ENCODE results near the gene FN3K.

Gene FN3K

DNA sequence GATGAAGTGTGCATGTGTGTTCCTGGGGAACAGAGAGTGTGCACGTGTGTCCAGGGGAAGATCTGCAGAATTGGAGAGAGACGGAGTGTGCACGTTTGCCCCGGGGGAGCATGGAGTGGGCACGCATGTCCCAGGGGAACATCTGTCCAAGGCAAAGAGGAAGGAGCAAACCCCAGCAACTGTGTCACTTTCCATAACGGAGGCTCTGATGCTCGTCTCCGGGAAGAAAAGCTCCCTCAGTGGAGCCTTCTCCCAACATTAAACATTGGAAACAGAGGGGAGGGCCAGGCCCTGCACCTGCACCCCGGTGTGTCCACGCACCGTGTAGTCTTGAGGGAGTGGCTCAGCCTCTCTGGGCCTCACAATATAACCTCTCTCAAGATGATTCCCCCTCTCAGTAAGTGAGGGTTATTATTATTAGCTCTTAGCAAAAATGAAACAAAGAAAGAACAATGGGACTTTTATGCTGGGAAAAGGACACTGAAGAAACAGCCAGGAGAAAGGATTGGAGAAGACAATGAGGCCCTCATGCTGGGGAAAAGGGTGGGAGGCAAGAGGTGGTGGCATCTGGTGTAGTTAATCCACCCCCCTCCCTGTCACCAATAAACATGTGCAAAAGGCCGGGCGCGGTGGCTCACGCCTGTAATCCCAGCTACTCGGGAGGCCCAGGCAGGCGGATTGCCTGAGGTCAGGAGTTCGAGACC is 44.5 kb upstream of the FN3K start:
- TF ChIP-seq POLR2AphosphoS5 (IDR thresholded peaks at IDR 0.05; ENCODE audit: low read depth, low read length) (no peak), FOXP2 (optimal IDR thresholded peaks at IDR 0.05; ENCODE audit: borderline replicate concordance, extremely low read depth, extremely low read length, insufficient read depth) (no peak), SIN3A (IDR thresholded peaks at IDR 0.05; ENCODE audit: borderline replicate concordance, insufficient read depth, low read length) (no peak), TAF1 (IDR thresholded peaks at IDR 0.05; ENCODE audit: borderline replicate concordance, insufficient read depth, low read length) (no peak)
- TF ChIP-seq, protein P1, sequence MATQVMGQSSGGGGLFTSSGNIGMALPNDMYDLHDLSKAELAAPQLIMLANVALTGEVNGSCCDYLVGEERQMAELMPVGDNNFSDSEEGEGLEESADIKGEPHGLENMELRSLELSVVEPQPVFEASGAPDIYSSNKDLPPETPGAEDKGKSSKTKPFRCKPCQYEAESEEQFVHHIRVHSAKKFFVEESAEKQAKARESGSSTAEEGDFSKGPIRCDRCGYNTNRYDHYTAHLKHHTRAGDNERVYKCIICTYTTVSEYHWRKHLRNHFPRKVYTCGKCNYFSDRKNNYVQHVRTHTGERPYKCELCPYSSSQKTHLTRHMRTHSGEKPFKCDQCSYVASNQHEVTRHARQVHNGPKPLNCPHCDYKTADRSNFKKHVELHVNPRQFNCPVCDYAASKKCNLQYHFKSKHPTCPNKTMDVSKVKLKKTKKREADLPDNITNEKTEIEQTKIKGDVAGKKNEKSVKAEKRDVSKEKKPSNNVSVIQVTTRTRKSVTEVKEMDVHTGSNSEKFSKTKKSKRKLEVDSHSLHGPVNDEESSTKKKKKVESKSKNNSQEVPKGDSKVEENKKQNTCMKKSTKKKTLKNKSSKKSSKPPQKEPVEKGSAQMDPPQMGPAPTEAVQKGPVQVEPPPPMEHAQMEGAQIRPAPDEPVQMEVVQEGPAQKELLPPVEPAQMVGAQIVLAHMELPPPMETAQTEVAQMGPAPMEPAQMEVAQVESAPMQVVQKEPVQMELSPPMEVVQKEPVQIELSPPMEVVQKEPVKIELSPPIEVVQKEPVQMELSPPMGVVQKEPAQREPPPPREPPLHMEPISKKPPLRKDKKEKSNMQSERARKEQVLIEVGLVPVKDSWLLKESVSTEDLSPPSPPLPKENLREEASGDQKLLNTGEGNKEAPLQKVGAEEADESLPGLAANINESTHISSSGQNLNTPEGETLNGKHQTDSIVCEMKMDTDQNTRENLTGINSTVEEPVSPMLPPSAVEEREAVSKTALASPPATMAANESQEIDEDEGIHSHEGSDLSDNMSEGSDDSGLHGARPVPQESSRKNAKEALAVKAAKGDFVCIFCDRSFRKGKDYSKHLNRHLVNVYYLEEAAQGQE (IDR thresholded peaks at IDR 0.05; ENCODE audit: insufficient read depth in 1 of 2, low read depth in 2 of 2, low read length in 2 of 2): no peak

DNA sequence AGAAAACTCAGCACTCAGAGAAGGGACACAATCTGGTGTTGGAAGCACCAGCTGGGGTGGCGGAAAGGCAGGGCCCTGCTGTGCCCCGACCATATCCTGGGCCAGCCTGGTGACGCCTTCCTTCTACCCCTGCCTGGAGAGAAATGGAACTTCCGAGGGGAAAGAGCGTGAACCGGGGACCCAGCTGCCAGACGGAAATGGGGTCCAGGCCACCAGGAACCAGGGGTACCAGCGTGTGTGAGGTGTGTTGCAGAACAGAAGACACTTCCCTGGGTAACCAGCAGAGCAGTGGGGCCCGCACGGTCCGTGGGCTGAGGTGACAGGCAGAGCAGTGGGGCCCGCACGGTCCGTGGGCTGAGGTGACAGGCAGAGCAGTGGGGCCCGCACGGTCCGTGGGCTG is 43.7 kb upstream of the FN3K start:
- TF ChIP-seq SIN3A (IDR thresholded peaks at IDR 0.05; ENCODE audit: borderline replicate concordance, insufficient read depth, low read length): no peak
- no peak for TF ChIP-seq TAF1 (IDR thresholded peaks at IDR 0.05; ENCODE audit: borderline replicate concordance, insufficient read depth, low read length)
- TF ChIP-seq, protein P1 (IDR thresholded peaks at IDR 0.05; ENCODE audit: insufficient read depth in 1 of 2, low read depth in 2 of 2, low read length in 2 of 2): no peak
- no peak for TF ChIP-seq FOXP2 (optimal IDR thresholded peaks at IDR 0.05; ENCODE audit: borderline replicate concordance, extremely low read depth, extremely low read length, insufficient read depth)
- no peak for TF ChIP-seq POLR2AphosphoS5 (IDR thresholded peaks at IDR 0.05; ENCODE audit: low read depth, low read length)

- no peak for TF ChIP-seq TAF1 (IDR thresholded peaks at IDR 0.05; ENCODE audit: borderline replicate concordance, insufficient read depth, low read length)
- TF ChIP-seq FOXP2 (optimal IDR thresholded peaks at IDR 0.05; ENCODE audit: borderline replicate concordance, extremely low read depth, extremely low read length, insufficient read depth): no peak
- TF ChIP-seq, protein P1 (IDR thresholded peaks at IDR 0.05; ENCODE audit: insufficient read depth in 1 of 2, low read depth in 2 of 2, low read length in 2 of 2): no peak
- no peak for TF ChIP-seq SIN3A (IDR thresholded peaks at IDR 0.05; ENCODE audit: borderline replicate concordance, insufficient read depth, low read length)
- TF ChIP-seq POLR2AphosphoS5 (IDR thresholded peaks at IDR 0.05; ENCODE audit: low read depth, low read length): no peak
Observed at GRCh38 chr17:82692268-82692667, 43.1 kb upstream of the FN3K start.

DNA sequence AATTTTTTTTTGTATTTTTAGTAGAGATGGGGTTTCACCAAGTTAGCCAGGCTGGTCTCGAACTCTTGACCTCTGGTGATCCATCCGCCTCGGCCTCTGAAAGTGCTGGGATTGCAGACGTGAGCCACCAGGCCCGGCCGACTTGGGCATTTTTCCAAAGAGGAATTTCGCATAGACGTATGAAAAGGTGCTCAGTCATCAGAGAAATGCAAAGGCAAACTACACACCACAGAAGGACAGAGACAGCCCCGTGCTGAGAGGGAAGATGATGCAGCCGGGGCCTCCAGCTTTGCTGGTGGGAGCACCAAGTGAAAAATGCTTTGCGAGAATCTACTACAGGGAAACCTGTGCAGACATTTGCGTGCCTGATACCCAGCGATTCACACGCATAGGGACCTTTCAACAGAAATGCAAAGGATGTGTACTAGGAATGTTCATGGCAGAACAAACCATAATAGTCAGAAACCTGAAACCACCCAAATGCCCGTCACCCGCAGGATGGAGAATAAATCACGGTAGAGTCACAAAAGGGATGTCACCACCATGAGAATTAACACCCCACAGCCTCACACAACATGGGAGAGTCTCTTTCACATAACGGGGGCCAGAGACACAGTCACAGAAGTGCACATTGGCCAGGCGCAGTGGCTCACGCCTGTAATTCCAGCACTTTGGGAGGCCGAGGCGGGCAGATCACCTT is 42.1 kb upstream of the FN3K start:
- TF ChIP-seq POLR2AphosphoS5 (IDR thresholded peaks at IDR 0.05; ENCODE audit: low read depth, low read length) (no peak), SIN3A (IDR thresholded peaks at IDR 0.05; ENCODE audit: borderline replicate concordance, insufficient read depth, low read length) (no peak), FOXP2 (optimal IDR thresholded peaks at IDR 0.05; ENCODE audit: borderline replicate concordance, extremely low read depth, extremely low read length, insufficient read depth) (no peak), TAF1 (IDR thresholded peaks at IDR 0.05; ENCODE audit: borderline replicate concordance, insufficient read depth, low read length) (no peak)
- TF ChIP-seq, protein P1 (IDR thresholded peaks at IDR 0.05; ENCODE audit: insufficient read depth in 1 of 2, low read depth in 2 of 2, low read length in 2 of 2): no peak

All from PFSK-1 (cell line).